ENCODE results near the gene HES1. TPM values are rescaled to one million over a fixed set of nuclear protein-coding genes. Genes with fewer than 3 reads are reported as not detected.

HES1 gene
- polyA plus RNA-seq, 1 donor (not counting 4 experiments of a cell fraction or from before 2014, with no cell fraction given): 138 TPM

- DNase-seq (ENCODE audit: low read depth, low spot score) (no peak), FAIRE-seq (no peak)
- H2AFZ ChIP-seq (ENCODE audit: control insufficient read depth, low read length): no peak overlapping the region
- no peak overlapping the region for H3K4me2 ChIP-seq (ENCODE audit: control insufficient read depth, extremely low read depth, insufficient read depth, low read depth, low read length)
- no peaks in the 10 kb centered on the region for H4K20me1 ChIP-seq (ENCODE audit: control insufficient read depth, extremely low read depth, insufficient read depth, low read length)
- H3K36me3 ChIP-seq (ENCODE audit: control insufficient read depth in 2 of 2, extremely low read depth in 1 of 2, insufficient read depth in 2 of 2, low read length in 2 of 2): no peaks in the 10 kb centered on the region
- H3K9me1 ChIP-seq (ENCODE audit: control insufficient read depth, extremely low read depth, insufficient read depth, low read length): no peaks in the 10 kb centered on the region
- no peaks in the 10 kb centered on the region for H3K9me3 ChIP-seq (ENCODE audit: control insufficient read depth, low read depth, low read length)
- H3K4me1 ChIP-seq (ENCODE audit: control insufficient read depth, extremely low read depth, insufficient read depth, low read length): no peaks in the 10 kb centered on the region
- no peaks in the 10 kb centered on the region for H3K79me2 ChIP-seq (ENCODE audit: control insufficient read depth, insufficient read depth, low read length)
- no peak overlapping the region for H3K9ac ChIP-seq (ENCODE audit: control insufficient read depth, extremely low read depth, insufficient read depth, low read length)
- dilution Hi-C loops (cut with MboI; ENCODE audit: extremely low pct_ligation_motif_present, low sequenced_read_pairs): no loop called here
- no peak overlapping the region for H3K27ac ChIP-seq (ENCODE audit: control insufficient read depth, insufficient read depth, low read length)
- no peak overlapping the region for H3K4me3 ChIP-seq (ENCODE audit: control insufficient read depth in 2 of 3, extremely low read depth in 1 of 3, insufficient read depth in 2 of 3, low read depth in 1 of 3, low read length in 3 of 3)
- TF ChIP-seq CTCF (optimal IDR thresholded peaks at IDR 0.05 in 1 of 3, IDR thresholded peaks at IDR 0.05 in 1 of 3, conservative IDR thresholded peaks at IDR 0.05 in 1 of 3; ENCODE audit: extremely low read depth in 1 of 3, insufficient read depth in 2 of 3, low read length in 3 of 3): no peak
- TF ChIP-seq EZH2 (IDR thresholded peaks at IDR 0.05; ENCODE audit: low read length): no peak
- no peaks in the 10 kb centered on the region for H3K27me3 ChIP-seq (ENCODE audit: control insufficient read depth, extremely low read depth, insufficient read depth, low read length)
Measured at GRCh38 chr3:194184801-194185200, 48.9 kb downstream of the HES1 start.

- Histone ChIP-seq H2AFZ (ENCODE audit: control insufficient read depth, low read length) (no peak overlapping the region), H3K9me1 (ENCODE audit: control insufficient read depth, extremely low read depth, insufficient read depth, low read length) (no peaks in the 10 kb centered on the region), H3K4me3 (ENCODE audit: control insufficient read depth in 2 of 3, extremely low read depth in 1 of 3, insufficient read depth in 2 of 3, low read depth in 1 of 3, low read length in 3 of 3) (no peak overlapping the region), H3K36me3 (ENCODE audit: control insufficient read depth in 2 of 2, extremely low read depth in 1 of 2, insufficient read depth in 2 of 2, low read length in 2 of 2) (no peaks in the 10 kb centered on the region), H3K4me2 (ENCODE audit: control insufficient read depth, extremely low read depth, insufficient read depth, low read depth, low read length) (no peak overlapping the region), H3K9ac (ENCODE audit: control insufficient read depth, extremely low read depth, insufficient read depth, low read length) (no peak overlapping the region), H4K20me1 (ENCODE audit: control insufficient read depth, extremely low read depth, insufficient read depth, low read length) (no peaks in the 10 kb centered on the region), H3K79me2 (ENCODE audit: control insufficient read depth, insufficient read depth, low read length) (no peaks in the 10 kb centered on the region), H3K4me1 (ENCODE audit: control insufficient read depth, extremely low read depth, insufficient read depth, low read length) (no peaks in the 10 kb centered on the region), H3K27ac (ENCODE audit: control insufficient read depth, insufficient read depth, low read length) (no peak overlapping the region), H3K27me3 (ENCODE audit: control insufficient read depth, extremely low read depth, insufficient read depth, low read length) (no peaks in the 10 kb centered on the region), H3K9me3 (ENCODE audit: control insufficient read depth, low read depth, low read length) (no peaks in the 10 kb centered on the region)
- no peak for FAIRE-seq
- no peak for DNase-seq (ENCODE audit: low read depth, low spot score)
- dilution Hi-C loops (cut with MboI; ENCODE audit: extremely low pct_ligation_motif_present, low sequenced_read_pairs): no loop called here
- TF ChIP-seq EZH2 (IDR thresholded peaks at IDR 0.05; ENCODE audit: low read length) (no peak), CTCF (optimal IDR thresholded peaks at IDR 0.05 in 1 of 3, IDR thresholded peaks at IDR 0.05 in 1 of 3, conservative IDR thresholded peaks at IDR 0.05 in 1 of 3; ENCODE audit: extremely low read depth in 1 of 3, insufficient read depth in 2 of 3, low read length in 3 of 3) (no peak)
Measured at GRCh38 chr3:194185221-194185620, 49.3 kb downstream of the HES1 start.

Measured in keratinocyte (primary cell).